ENCODE results near the gene USP34.
"Not testable (repeated sequence)": the region's sequence is repeated elsewhere in the genome, so short reads cannot be mapped to it uniquely, and the experiment has no call there.

Gene USP34

DNA sequence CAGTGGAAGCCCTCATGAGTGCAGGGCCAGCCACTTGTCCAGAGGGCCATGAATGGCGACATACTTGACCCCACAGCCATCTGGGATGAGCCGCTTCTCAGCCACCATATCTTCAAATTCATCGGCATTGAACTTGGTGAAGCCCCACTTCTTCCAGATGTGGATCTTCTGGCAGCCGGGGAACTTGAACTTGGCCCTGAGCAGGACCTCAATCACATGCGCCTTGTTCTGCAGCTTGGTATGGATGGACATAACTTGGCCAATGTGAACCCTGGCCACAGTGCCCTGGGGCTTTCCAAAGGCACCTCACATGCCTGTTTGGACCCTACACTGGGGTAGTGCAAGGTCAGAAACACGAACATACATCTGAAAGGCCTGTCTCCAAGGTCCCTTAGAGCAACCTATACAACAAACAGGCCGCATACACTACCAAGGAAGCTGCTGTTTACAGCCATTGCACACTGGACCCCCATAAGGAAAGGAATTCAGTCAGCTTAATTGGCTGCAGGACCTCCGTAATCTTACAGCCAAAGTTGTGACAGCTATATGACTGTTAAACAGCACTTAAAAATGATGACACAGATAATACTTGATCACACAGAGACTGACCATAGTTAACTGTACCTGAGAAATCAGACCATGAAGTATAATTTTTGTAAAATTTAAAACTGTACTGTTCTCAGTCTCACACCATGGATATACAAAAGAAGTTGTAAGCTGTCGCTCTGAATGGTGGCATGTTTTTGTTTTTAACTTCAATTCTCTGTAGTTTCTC is 53.8 kb downstream of the USP34 start:
- H3K4me3 ChIP-seq (ENCODE audit: low read depth, low read length), result no peak overlapping the region
- no peak overlapping the region for H3K9ac ChIP-seq (ENCODE audit: low read depth, low read length)
- no peaks in the 10 kb centered on the region for H3K27me3 ChIP-seq (ENCODE audit: control insufficient read depth, insufficient read depth, low read length)
- no peaks in the 10 kb centered on the region for H3K9me3 ChIP-seq (ENCODE audit: control insufficient read depth, insufficient read depth, low read length)
- H3K4me1 ChIP-seq (ENCODE audit: control insufficient read depth, insufficient read depth, low read length), result no peaks in the 10 kb centered on the region
- H3K36me3 ChIP-seq (ENCODE audit: control insufficient read depth, insufficient read depth, low read length), result no peaks in the 10 kb centered on the region

GRCh38 chr2:61415265-61415664 is 55.6 kb downstream of the USP34 start:
- Histone ChIP-seq H3K36me3 (ENCODE audit: control insufficient read depth, insufficient read depth, low read length) (no peaks in the 10 kb centered on the region), H3K4me1 (ENCODE audit: control insufficient read depth, insufficient read depth, low read length) (no peaks in the 10 kb centered on the region), H3K9ac (ENCODE audit: low read depth, low read length) (no peak overlapping the region), H3K4me3 (ENCODE audit: low read depth, low read length) (no peak overlapping the region), H3K27me3 (ENCODE audit: control insufficient read depth, insufficient read depth, low read length) (no peaks in the 10 kb centered on the region), H3K9me3 (ENCODE audit: control insufficient read depth, insufficient read depth, low read length) (no peaks in the 10 kb centered on the region)

GRCh38 chr2:61414674-61415073 is 56.2 kb downstream of the USP34 start:
- no peak overlapping the region for H3K4me3 ChIP-seq (ENCODE audit: low read depth, low read length)
- no peaks in the 10 kb centered on the region for H3K27me3 ChIP-seq (ENCODE audit: control insufficient read depth, insufficient read depth, low read length)
- H3K9me3 ChIP-seq (ENCODE audit: control insufficient read depth, insufficient read depth, low read length), result no peaks in the 10 kb centered on the region
- H3K4me1 ChIP-seq (ENCODE audit: control insufficient read depth, insufficient read depth, low read length), result no peaks in the 10 kb centered on the region
- no peaks in the 10 kb centered on the region for H3K36me3 ChIP-seq (ENCODE audit: control insufficient read depth, insufficient read depth, low read length)
- H3K9ac ChIP-seq (ENCODE audit: low read depth, low read length), result no peak overlapping the region

GRCh38 chr2:61411109-61411508 is 59.8 kb downstream of the USP34 start:
- H3K36me3 ChIP-seq (ENCODE audit: control insufficient read depth, insufficient read depth, low read length), result no peaks in the 10 kb centered on the region
- H3K27me3 ChIP-seq (ENCODE audit: control insufficient read depth, insufficient read depth, low read length), result no peaks in the 10 kb centered on the region
- no peak overlapping the region for H3K4me3 ChIP-seq (ENCODE audit: low read depth, low read length)
- H3K9me3 ChIP-seq (ENCODE audit: control insufficient read depth, insufficient read depth, low read length), result no peaks in the 10 kb centered on the region
- no peaks in the 10 kb centered on the region for H3K4me1 ChIP-seq (ENCODE audit: control insufficient read depth, insufficient read depth, low read length)
- no peak overlapping the region for H3K9ac ChIP-seq (ENCODE audit: low read depth, low read length)

- no peaks in the 10 kb centered on the region for H3K4me1 ChIP-seq (ENCODE audit: control insufficient read depth, insufficient read depth, low read length)
- no peaks in the 10 kb centered on the region for H3K9me3 ChIP-seq (ENCODE audit: control insufficient read depth, insufficient read depth, low read length)
- no peaks in the 10 kb centered on the region for H3K27me3 ChIP-seq (ENCODE audit: control insufficient read depth, insufficient read depth, low read length)
- H3K4me3 ChIP-seq (ENCODE audit: low read depth, low read length), result no peak overlapping the region
- H3K36me3 ChIP-seq (ENCODE audit: control insufficient read depth, insufficient read depth, low read length), result no peaks in the 10 kb centered on the region
- no peak overlapping the region for H3K9ac ChIP-seq (ENCODE audit: low read depth, low read length)
Measured at GRCh38 chr2:61410185-61410584, 60.7 kb downstream of the USP34 start.

- Histone ChIP-seq H3K36me3 (ENCODE audit: control insufficient read depth, insufficient read depth, low read length) (no peaks in the 10 kb centered on the region), H3K27me3 (ENCODE audit: control insufficient read depth, insufficient read depth, low read length) (no peaks in the 10 kb centered on the region), H3K9me3 (ENCODE audit: control insufficient read depth, insufficient read depth, low read length) (no peaks in the 10 kb centered on the region), H3K4me3 (ENCODE audit: low read depth, low read length) (no peak overlapping the region), H3K4me1 (ENCODE audit: control insufficient read depth, insufficient read depth, low read length) (no peaks in the 10 kb centered on the region), H3K9ac (ENCODE audit: low read depth, low read length) (no peak overlapping the region)
Measured at GRCh38 chr2:61405813-61406212, 65.1 kb downstream of the USP34 start.

DNA sequence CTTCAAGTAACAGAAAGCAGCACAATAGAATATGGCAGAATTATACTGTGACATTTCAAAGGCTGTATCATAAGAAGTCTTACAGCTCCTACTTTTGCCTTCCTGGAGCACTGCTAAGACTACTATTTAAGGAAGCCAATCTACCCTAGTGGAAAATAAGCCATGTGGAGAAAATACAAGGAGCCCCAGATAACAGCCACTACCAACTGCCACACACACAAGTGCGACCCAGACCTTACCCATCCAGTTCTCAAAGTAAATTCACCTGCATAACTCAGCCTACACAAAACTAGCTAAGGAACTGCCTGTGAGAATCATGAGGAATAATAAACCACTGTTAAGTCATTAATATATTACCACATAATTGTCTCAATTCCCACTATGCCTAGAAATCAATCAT is 66.4 kb downstream of the USP34 start:
- no peak overlapping the region for H3K4me3 ChIP-seq (ENCODE audit: low read depth, low read length)
- H3K9me3 ChIP-seq (ENCODE audit: control insufficient read depth, insufficient read depth, low read length), result no peaks in the 10 kb centered on the region
- no peak overlapping the region for H3K9ac ChIP-seq (ENCODE audit: low read depth, low read length)
- H3K36me3 ChIP-seq (ENCODE audit: control insufficient read depth, insufficient read depth, low read length), result no peaks in the 10 kb centered on the region
- no peaks in the 10 kb centered on the region for H3K27me3 ChIP-seq (ENCODE audit: control insufficient read depth, insufficient read depth, low read length)
- no peaks in the 10 kb centered on the region for H3K4me1 ChIP-seq (ENCODE audit: control insufficient read depth, insufficient read depth, low read length)

DNA sequence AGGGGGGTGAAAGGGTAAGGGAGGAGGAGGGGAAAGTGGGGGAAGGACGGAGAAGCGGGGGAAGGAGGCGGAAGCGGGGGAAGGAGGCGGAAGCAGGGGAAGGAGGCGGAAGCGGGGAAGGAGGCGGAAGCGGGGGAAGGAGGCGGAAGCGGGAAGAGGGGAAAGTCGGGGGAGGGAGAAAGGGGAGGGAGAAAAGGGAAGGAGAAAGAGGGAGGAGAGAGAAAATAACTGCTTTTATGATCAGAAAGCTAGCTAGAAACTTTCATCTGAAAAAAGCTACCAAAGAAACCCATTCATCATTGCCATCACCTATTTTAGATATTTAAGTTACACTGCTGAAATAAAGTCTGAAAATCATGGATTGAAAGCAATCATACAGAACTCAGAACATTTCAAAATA is 72.5 kb downstream of the USP34 start:
- Histone ChIP-seq H3K36me3 (ENCODE audit: control insufficient read depth, insufficient read depth, low read length) (no peaks in the 10 kb centered on the region), H3K9me3 (ENCODE audit: control insufficient read depth, insufficient read depth, low read length) (no peaks in the 10 kb centered on the region), H3K4me3 (ENCODE audit: low read depth, low read length) (no peak overlapping the region), H3K4me1 (ENCODE audit: control insufficient read depth, insufficient read depth, low read length) (peaks cover 4% of the 10 kb centered on the region), H3K27me3 (ENCODE audit: control insufficient read depth, insufficient read depth, low read length) (no peaks in the 10 kb centered on the region), H3K9ac (ENCODE audit: low read depth, low read length) (no peak overlapping the region)

DNA sequence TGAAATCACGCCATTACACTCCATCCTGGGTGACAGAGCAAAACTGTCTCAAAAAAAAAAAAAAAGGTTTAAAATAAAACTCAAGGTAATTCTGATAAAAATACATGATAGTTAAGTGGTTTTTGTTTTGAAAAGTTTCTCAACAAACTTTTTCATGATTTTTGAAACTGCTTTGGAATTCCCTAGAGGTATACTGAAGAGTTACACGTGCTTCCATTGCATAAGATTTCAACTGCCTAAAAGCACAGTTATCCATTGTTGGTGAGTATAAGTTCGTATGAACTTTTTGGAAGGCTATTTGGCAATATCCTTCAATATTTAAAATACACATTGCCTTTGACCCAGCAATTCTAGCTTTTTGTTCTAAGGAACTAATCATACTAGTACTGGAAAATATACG is 74.9 kb downstream of the USP34 start:
- H3K9ac ChIP-seq (ENCODE audit: low read depth, low read length), result no peak overlapping the region
- H3K9me3 ChIP-seq (ENCODE audit: control insufficient read depth, insufficient read depth, low read length), result no peaks in the 10 kb centered on the region
- H3K4me1 ChIP-seq (ENCODE audit: control insufficient read depth, insufficient read depth, low read length), result peaks cover 4% of the 10 kb centered on the region

DNA sequence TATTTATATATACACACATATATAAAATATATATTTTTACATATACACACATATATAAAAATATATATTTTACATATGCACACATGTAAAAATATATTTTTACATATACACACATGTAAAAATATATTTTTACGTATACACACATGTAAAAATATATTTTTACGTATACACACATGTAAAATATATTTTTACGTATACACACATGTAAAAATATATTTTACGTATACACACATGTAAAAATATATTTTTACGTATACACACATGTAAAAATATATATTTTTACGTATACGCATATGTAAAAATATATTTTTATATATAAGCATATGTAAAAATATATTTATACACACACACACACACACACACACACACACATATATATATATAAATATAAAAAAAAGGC is 83.3 kb downstream of the USP34 start:
- not testable (repeated sequence) for H3K36me3 ChIP-seq (ENCODE audit: control insufficient read depth, insufficient read depth, low read length); H3K27me3 ChIP-seq (ENCODE audit: control insufficient read depth, insufficient read depth, low read length); H3K4me3 ChIP-seq (ENCODE audit: low read depth, low read length); H3K9me3 ChIP-seq (ENCODE audit: control insufficient read depth, insufficient read depth, low read length); H3K9ac ChIP-seq (ENCODE audit: low read depth, low read length); H3K4me1 ChIP-seq (ENCODE audit: control insufficient read depth, insufficient read depth, low read length)

More for the DNA sequence above, 74.9 kb downstream of the USP34 start:
- H3K4me3 ChIP-seq (ENCODE audit: low read depth, low read length), result no peak overlapping the region
- H3K36me3 ChIP-seq (ENCODE audit: control insufficient read depth, insufficient read depth, low read length), result no peaks in the 10 kb centered on the region
- H3K27me3 ChIP-seq (ENCODE audit: control insufficient read depth, insufficient read depth, low read length), result no peaks in the 10 kb centered on the region

DNA sequence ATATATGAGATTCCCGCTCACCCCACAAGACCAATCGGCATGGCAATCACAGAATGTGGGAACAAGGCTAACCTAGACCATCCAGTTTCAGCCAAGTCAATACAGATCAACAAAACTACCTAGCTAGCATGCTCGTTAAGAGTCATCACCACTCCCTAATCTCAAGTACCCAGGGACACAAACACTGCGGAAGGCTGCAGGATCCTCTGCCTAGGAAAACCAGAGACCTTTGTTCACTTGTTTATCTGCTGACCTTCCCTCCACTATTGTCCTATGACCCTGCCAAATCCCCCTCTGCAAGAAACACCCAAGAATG is 90.0 kb downstream of the USP34 start:
- H3K36me3 ChIP-seq (ENCODE audit: control insufficient read depth, insufficient read depth, low read length); H3K4me3 ChIP-seq (ENCODE audit: low read depth, low read length); H3K9me3 ChIP-seq (ENCODE audit: control insufficient read depth, insufficient read depth, low read length); H3K4me1 ChIP-seq (ENCODE audit: control insufficient read depth, insufficient read depth, low read length); H3K27me3 ChIP-seq (ENCODE audit: control insufficient read depth, insufficient read depth, low read length); H3K9ac ChIP-seq (ENCODE audit: low read depth, low read length): not testable (repeated sequence)

DNA sequence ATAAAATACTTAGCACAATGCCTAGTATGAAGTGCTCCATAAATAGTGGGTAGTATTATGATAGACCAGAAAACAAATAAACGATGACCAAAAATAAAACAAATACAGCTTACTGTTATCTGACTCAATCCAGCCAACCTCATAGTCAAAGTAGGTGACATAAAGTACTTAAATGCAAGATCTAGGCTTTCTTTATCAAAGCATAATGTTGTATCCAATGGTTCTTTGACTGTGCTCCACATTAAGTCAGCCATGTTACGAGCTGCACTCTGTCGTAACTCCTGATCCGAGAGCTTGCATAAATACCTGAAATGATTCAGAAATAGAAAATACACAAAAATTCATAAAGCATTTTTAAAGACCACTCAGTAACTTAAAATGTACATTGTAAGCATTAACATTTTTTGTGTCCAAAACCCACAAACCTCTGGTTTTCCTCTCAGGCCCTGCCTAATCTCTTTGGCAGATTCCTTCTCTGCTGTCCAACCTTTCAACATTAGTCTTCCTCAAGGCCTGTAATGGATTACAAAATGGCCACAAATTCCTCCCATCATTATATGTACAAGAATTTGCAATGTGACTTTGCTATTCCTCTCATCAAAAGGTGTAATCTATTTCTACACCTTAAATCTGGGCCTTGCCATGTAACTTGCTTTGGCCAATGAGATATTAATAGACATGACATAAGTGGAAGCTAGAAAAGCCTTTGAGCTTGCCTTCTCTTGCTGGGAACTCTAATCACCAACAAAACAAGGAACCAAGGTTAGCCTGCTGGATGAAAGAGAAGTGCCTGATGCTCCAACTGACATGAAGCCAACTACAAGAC is 90.6 kb downstream of the USP34 start:
- Histone ChIP-seq H3K9ac (ENCODE audit: low read depth, low read length) (no peak overlapping the region), H3K36me3 (ENCODE audit: control insufficient read depth, insufficient read depth, low read length) (peaks cover 2% of the 10 kb centered on the region), H3K27me3 (ENCODE audit: control insufficient read depth, insufficient read depth, low read length) (no peaks in the 10 kb centered on the region), H3K4me1 (ENCODE audit: control insufficient read depth, insufficient read depth, low read length) (no peaks in the 10 kb centered on the region), H3K4me3 (ENCODE audit: low read depth, low read length) (no peak overlapping the region), H3K9me3 (ENCODE audit: control insufficient read depth, insufficient read depth, low read length) (no peaks in the 10 kb centered on the region)
